HG02623 (cell line): ENCODE measurements around the gene TUB.

Source experiments
- ATAC-seq: cut with Tn5 transposase; IDR thresholded peaks from one replicate; pipeline ENCODE4 v1.9.1; 2021; ENCODE audit warnings: moderate library complexity; ENCODE audit not compliant: unreplicated experiment

TUB gene

DNA sequence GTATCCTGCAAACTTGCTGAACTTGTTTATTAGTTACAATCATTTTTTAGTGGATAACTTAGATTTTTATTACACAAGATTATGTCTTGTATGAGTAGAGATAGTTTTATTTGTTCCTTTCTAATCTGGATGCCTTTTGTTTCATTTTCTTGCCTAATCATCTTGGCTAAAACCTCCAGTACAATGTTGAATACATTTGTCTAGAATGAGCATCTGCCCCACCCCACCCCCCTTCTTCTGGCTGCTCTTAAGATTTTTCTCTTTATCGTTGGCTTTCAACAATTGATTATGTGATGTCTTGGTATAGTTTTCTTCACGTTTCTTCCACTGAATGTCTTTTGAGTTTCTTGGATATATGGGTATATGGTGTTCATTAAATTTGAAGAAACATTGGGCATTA lies 37.3 kb upstream of the TUB start:
- ATAC-seq: no peak

DNA sequence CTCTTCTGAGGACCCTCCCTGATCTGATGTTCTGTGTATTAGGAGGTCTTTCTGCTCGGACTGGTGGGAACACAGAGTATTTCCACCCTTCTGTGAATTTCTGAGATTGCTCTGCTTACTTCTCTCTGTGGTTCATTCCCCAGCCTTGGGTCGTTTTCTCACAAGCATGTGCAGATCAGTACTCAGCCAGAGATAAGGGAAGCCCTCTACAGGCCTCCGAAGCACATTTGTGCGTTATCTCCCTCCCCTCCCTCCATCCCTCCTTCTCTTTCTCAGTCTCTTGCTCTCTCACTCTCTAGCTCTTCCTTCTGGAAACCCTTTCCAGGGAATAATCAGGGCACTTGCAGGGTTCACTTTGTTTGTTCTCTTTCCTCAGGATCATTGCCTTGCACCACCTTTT lies 35.2 kb upstream of the TUB start:
- no peak for ATAC-seq

DNA sequence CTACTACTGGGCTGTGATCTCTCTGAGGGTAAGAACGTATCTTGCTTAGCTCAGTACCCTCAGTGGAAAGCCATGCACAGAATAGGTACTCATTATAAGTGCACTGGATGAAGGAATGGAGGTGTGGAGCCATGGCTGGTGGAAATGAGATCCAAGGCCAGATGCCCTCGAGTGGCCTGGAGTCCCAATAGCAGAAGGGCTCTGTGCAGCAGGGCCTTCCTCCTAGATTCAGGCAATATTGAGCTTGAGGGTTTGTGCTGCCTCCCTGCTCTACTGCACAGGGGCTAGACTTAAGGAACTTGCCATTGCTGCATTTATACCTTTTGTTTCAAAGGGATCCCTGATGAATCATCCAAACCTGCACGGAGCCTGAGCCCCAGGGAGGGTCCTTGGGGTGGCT lies 33.6 kb upstream of the TUB start:
- no peak for ATAC-seq

GRCh38 chr11:8049084-8049483 lies 31.9 kb upstream of the TUB start:
- ATAC-seq: no peak

DNA sequence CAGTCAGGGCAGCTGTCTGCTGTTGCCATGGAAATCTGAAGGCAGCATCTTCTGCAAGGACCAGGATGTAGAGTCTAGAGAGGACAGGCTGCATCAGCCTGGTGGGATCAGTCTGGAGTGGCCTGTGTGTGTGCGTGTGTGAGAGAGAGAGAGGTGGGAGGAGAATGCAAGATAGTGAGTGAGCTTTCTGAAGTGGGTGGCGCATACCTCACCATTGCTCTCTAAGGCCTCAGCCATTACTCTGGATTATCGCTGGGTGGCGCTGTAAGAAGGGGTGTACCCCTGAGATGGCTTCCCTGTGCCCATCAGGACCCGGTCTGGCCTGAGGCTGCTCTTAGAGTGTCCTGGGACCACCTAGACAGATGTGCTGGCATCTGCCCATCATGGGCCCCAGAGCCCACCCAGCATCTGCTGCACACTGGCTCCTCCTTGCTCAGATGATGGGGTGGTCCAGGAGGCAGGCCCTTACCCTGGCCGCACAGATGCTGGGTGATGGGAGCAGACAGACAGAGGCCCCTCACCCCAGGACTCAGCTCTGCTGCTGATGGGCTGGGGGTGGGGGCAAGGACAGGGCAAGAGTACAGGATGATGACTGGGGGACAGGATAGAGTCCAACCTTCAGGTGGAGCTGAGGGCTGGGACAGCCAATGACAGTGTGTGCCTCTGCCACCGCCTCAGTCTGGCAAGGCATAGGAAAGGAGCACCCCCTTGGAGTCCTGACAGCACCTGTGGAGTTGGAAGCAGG lies 25.7 kb upstream of the TUB start:
- ATAC-seq: no peak

DNA sequence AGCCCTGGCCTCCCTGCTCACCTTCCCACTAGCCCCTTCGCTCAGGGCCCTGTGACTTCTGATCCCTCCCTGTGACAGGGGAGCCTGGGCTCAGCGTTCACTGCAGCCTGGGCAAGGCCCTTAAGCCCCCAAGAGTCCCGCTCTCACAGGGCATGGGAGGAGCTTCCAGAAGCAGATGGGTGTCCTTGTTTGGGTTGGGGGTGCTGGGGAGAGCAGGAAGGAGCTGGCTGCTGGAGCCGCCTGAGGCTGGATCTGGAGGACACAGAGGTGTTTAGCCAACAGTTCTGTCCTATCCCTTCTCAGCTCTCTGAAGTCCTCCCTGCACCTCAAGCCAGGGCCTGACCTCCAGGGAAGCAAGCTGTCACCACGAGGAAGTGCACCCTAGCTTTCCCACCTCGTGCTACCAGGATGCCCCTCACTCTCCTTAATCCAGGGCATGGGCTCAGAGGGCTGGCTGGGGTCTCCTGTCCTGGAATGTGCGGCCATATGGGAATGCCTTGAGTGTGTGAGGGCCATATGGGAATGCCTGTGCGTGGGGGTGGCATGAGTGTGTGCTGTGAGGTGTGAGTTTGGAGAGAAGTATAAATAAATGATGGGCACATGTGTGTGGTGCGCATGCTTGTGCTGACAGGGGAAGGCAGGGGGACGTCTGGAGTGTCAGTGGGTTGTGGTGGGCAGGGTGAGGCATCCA lies 25.0 kb upstream of the TUB start:
- ATAC-seq: no peak

DNA sequence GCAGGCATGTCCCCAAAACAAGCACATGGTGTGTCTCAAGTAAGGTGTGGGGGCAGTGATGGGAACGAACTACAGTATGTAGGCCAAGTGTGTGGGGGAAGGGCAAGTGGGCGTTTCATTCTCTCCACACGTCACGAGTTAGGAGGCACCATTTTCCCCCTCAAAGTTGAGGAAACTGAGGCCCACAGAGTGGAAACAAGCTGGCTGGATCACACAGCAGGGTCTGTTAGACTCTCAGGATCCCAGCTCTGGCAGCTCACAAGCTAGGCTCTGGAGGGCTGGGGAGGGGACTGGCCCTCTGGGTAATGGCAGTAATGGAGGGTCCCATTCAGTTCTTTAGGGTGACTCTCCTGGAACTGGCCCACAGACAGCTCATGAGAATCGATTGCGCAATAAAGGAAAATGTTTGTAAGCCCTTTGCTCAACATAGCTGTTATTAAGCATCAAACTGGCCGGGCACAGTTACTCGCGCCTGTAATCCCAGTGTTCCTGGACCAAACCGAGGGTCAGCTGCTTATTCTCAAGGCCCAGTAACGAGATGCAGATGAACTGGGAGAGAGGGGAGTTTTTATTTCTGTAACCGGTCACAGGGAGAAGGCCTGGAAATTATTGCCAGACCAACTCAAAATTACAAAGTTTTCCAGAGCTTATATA lies 24.1 kb upstream of the TUB start:
- ATAC-seq: no peak

GRCh38 chr11:8058216-8058615 lies 22.8 kb upstream of the TUB start:
- no peak for ATAC-seq

GRCh38 chr11:8059030-8059429 lies 22.0 kb upstream of the TUB start:
- no peak for ATAC-seq

DNA sequence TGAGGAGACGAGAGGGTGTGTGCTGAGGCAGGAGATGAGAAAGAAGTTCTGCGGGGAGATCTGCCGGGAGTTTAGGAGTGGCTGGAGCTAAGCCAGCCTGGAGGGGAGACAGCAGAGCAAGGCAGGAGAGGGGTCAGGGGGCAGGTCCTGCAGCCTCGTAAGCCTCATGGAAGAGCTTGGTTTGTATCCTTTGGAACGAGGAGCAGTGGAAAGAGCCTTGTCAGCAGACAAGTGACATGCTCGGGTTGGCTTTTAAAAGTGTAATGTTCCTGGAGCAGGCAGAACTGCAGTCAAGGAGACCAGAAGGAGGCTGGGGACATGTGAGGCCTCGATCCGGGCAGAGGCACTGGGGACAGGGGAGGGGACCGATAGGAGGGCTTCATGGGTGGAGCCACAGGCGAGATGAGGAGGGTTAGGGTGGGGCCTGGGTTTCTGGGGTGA lies 21.4 kb upstream of the TUB start:
- ATAC-seq: no peak

GRCh38 chr11:8060146-8060719 lies 20.8 kb upstream of the TUB start:
- no peak for ATAC-seq

DNA sequence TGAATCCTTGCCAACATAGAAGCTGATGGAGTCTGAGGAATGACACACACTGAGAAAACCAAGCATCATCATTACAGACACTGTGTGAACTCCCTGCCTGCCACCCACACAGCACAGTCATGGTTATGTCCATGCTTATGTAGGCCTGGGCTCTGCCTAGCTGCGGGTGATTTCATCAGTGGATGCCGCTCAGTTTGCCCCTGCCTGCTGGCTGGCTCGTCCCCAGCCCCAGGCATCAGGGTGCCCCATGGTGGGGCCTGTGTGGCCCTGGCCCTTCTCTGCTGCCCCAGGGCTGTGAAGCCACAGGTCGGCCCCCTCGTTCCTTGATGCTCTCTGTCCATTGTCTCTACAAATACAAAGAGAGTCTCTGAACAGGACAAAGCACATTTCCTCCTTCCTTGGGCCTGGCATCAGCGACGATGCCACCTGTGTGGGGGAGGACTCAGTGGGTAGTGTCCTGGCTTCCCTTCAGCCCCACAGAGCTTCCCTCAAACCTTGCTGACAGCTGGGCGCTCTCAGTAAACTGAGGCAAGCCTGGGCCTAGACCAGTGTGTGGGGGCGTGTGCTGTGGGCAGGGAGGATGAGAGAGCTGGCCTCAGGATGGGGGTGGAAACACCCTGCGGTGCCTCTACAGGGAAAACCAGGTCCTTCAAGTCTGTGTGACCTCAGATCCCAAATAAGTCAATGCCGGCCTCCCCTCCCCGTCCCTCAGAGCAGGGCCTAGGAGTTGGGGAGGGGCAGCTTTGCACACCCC lies 20.0 kb upstream of the TUB start:
- ATAC-seq: no peak

- no peak for ATAC-seq
These were observed 19.2 kb upstream of the TUB start for GRCh38 chr11:8061555-8062428.

DNA sequence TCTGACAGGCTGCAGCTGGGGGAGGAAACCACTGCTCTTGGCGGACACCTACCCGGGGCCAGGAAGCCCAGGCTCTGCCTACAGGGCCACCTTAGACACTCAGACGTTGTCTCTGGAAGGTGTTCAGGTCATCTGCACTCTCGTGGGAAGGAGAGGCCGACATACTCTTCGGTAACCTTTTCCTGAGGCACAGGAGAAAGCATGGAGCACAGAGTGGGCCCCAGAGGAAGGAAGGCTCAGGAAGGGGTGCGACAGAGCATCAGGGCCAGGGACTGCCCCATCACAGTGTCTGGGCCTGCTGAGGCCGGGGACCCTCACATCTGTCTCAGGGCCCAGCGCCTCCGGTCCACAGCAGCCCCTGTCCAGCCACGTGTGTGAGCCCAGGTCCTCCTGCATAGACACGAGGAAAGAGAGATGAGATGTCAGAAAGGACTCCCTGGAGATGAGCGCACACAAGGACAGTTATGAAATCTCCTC lies 18.2 kb upstream of the TUB start:
- ATAC-seq: no peak

DNA sequence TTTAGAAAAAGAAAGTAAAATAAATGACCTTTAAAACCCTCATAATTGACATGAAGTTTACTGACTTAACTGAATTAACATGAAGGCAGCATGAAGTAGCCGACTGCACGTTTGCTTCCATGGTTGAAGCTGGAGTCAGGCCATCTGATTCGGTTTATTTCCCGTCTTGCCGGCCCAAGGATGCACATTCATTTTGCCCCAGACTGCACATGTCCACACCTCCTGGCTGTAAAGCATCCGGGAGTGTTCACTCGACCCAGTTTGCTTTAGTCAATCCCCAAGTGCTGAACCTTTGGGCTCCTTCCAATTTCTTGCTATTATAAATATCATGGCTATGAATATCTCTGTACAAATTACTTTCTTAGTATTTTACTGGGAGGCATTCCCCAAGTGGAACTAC lies 17.7 kb upstream of the TUB start:
- ATAC-seq: no peak

DNA sequence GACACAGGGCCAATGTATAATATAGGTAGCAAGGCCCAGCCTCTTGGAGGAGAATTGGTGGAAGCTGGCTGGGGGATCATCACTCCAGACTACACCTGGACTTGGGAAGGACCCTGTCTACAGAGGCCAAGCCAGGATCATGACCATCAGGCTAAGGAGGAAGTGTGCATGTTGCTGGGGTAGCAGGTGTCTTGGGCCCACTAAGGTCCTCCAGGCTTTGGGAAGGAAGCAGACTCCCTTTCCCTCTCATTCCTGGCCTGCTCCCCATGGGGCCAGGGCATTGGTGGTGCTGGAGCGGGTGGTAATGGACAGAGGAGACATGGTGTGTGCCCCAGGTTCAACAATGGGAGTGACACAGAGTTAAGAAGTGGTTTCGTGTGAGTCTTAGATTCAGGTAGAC lies 16.0 kb upstream of the TUB start:
- no peak for ATAC-seq

- ATAC-seq: no peak
These were observed 14.7 kb upstream of the TUB start for GRCh38 chr11:8066036-8066910.

- ATAC-seq: no peak
These were observed 14.0 kb upstream of the TUB start for GRCh38 chr11:8066911-8067455.

- no peak for ATAC-seq
These were observed 13.5 kb upstream of the TUB start for GRCh38 chr11:8067567-8067928.
